DMS114 treated with DMSO at 0.1 percent for 48 hours (cell line): ENCODE data around the gene RPEL1.

ENCODE experiments used
- DNase-seq: peaks from one replicate; lab custom pipeline; 2025; ENCODE audit not compliant: unreplicated experiment; lab: John Stamatoyannopoulos, UW

Gene RPEL1

DNA sequence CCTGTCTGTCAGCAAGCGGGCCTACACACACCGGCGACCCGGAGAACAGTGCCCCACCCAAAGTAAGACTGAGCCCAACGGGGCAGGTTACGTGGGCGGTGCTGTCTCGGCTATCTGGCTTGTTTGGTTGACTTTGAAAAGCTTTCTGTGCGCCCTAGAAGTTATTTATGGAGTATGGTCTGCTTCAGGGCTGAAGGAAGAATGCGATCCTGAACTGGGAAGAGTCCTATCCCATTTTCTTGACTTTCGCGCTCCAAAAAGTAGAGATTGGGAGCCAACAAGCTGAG is 32.8 kb downstream of the RPEL1 start:
- no peak for DNase-seq

DNA sequence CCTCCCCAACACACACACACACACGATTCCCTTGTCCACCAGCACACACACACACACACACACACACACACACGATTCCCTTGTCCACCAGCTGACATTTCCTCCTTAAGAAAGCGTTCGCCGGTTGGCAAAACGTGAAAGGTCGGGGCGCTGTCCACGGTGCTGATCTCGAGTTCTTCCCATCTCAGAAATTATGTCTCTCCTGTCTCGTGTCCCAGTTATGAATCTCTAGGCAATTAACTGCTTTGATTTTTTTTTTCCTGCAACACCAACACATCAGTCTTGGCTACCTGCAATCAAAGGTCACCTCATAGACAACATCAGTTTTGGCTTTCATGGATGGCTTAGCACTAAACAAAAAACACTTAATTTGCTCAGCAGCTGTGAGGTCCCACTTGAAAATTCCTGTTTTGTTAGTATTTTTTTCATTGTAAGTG is 33.2 kb downstream of the RPEL1 start:
- DNase-seq, result peak; percentile 27

DNA sequence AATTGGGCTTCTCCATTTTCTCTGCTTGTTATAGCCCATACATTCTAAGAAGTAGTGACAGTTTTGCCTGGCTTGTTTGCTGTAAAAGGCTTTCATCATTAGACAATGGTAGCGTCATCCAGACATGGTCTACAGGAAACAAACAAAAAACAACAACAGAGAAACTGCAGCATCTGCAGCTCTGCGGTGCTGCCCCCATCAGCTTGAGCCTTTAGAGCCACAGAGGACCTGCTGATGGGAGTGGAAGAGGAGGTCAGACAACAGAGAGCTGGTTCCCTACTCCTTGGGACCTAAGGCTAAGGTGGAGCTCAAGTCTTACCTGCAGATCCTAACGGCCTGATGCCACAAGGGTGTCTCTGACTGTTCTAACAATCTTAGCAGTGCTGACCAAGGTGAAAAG is 34.3 kb downstream of the RPEL1 start:
- no peak for DNase-seq

DNA sequence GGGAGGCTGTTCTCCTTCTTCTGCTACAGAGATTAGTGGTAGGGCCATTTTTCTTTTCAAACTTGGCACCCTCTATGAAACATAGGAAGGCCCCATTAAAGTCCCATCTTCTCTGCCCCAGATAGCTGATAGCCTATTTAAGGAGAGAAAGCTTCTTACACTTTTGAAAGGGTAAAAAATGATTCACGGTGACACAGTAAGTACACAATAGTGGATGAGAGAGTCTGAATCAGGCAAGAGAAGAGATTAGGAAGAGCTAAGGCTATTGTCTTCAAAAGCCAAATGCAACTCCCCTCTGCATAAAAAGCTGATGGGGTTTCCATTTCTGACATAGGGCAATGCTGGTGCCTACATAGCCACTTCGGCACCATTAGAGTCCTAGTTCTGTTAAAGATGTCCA is 34.8 kb downstream of the RPEL1 start:
- no peak for DNase-seq

DNA sequence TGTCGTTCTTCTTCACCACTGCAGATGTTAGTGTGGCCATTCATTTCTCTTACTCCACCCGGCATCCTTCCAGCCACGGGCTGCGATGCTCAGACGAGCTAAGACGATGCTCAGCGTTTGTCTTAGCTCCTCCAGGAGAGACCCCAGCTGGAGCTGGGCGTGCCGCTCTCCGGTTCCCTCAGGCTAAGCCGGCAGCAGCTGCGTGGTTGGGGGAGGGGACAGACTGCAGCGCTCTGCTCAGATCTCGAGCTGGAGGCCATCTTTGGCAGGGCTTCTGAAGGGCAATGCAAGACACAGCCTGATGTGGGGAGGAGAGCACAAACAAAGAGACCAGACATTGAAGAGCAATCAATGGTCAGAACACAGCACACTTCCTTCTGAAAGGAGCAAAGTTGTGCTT is 36.1 kb downstream of the RPEL1 start:
- DNase-seq, result no peak

DNA sequence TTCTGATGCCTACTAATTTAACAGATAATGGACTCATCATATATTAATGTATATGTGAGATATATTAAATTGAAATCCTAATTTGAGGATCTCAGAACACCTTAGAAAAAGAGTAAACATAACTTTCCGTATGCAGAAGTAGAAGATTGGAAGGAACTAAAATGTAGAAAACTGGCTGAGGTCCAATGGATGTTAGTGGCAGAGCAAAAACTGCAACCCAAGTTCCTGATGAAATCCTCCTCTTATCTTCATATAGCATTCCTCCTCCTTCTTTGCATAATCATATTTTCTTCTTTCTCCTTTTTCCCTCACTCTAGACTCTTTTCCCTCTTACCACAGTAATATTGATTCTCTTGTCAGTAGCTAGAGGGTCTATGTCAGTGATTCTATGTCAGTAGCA is 37.3 kb downstream of the RPEL1 start:
- no peak for DNase-seq

DNA sequence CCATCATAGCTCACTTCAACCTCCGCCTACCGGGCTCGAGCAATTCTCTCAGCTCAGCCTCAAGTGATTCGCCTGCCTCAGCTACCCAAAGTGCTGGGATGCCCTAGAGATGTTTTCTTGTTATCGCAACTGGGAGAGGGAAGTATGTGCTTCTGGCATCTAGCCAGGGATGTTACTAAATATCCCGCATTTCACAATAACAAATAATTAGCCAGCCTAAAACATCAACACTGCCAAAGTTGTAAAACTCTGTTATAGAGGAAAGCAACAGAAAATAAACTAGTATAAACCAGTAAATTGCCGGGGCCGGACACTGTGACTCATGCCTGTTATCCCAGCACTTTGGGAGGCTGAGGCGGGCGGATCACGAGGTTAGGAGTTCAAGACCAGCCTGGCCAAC is 38.5 kb downstream of the RPEL1 start:
- no peak for DNase-seq

DNA sequence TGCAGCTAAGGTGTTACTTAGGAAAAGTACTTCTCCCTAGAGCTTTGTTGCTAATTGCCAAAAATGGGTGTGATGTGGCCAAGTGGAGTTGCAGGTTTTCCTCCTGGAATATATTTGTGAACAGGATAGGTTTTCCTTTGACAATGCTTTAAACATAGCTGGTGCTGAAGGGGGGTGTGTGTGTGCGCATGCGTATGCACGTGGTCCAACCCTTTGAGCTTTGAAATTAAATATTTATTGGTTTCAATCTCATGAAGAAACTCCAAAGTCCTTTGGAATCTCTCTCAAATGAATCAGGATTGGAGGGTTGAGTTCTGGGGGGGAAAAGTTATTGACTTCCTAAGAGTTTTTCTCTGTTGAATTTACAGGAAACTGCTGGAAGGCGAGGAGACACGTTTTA is 42.3 kb downstream of the RPEL1 start:
- DNase-seq, result no peak

DNA sequence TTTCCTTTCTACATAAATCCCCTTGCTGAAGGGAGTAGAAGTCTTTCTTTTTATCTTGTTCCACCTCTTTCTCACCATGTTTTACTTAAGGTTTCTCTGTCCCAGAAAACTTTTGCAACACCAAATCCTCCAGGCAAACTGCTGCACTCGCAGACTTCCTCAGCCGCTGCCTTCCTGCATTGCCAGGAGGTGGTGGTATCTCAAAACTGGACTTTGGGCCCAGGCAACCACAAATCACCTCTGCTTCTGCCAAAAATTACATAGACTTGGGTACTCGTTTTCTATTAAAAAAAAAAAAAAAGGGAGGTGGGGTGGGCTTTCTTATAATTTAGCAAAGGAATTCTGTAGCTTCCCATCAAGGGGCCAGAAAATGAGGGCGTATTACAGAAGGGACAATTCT is 45.9 kb downstream of the RPEL1 start:
- no peak for DNase-seq

DNA sequence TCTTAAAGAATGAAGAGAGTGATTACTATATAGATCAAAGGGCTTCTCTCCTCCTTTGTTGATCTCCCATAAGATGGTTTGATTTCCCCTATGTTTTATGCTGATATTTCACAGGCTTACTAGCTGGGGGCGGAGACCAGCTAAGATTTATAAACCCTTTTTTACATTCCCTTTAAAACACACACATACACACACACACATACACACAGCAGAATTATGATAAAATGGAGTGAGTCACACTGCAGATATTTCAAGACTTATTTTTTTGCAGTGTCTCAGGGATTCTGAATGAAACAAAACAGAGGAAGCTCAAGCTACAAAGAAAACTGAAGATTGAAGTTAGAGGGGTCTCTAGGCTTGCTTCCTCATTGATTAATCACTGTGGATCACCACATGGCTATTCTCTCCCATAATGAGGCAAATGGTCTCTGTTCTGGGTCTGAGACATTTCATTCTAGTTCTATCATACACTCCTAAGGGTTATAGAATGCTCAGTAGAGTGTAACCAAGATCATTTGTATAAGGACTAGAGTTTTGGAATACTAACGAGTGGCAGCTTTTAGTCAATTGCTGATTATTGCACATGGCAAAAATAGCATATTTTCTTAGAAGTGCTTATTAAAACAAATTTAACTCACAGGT is 49.8 kb downstream of the RPEL1 start:
- no peak for DNase-seq
